A204.1 (cell line): ENCODE results near the gene RAB22A.

ENCODE experiments used
- FAIRE-seq: peaks from 2 replicates; lab custom pipeline; 2012; peaks lifted over from hg19 to GRCh38; lab: Jason Lieb, UNC

Gene RAB22A

DNA sequence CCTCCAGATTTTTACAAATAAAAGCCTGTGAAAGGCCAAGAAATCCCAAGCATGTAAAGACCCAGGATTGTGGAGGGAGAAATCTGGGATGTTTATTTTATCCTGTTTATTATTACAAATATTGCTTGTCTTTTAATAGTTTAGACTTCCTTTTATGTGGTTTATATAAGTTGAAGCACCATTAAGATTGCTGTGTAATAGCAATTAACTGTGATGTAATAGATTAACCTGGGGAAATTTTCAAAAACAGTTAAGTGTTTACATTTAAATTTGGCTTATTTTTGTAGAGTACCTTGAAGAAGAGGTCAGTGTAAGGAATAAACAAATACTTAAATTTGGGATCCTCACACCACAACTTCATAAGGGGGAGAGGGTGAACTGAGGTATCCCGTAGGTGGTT lies 106.5 kb downstream of the RAB22A start:
- FAIRE-seq, result no peak

DNA sequence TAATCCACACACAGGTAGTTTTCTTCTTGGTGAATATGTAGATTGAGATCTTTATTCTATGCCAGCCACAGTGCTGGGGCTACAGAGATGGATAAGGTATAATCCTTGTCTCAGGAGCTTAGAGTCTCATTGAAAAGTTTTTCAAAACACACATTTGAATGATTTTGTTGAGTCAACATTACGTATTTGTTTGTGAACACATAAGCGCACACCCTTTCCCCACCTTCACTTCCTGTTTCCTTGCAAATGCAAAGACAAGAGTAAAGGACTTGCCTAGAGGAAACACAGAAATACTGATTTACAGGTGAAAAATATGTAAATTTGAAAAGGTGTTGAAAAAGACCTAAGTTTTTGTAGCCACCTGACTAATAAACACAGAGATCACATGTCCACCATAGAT lies 107.3 kb downstream of the RAB22A start:
- FAIRE-seq, result no peak
